H1 (cell line): ENCODE results near the gene DYNC1LI1. TPM values are rescaled to one million over a fixed set of nuclear protein-coding genes. Genes with fewer than 3 reads are reported as not detected.

Experiments
- CTCF ChIA-PET: fragments of 300-600 bp; sonication (Branson Sonifier 250); formaldehyde crosslinking; loops from one replicate; lab custom pipeline; 2021; ENCODE audit not compliant: partially characterized antibody; lab: Charles Lee
- POLR2A ChIA-PET: fragments of 300-600 bp; sonication (Branson Sonifier 250); formaldehyde crosslinking; loops from one replicate; lab custom pipeline; 2021; ENCODE audit warnings: inconsistent platforms; ENCODE audit not compliant: partially characterized antibody; lab: Charles Lee
- DNase-seq, 2 experiments: peaks; one replicate each; pipeline versions ENCODE4 v3.0.0 to v3.0.0-alpha.2; 2010 to 2022; ENCODE audit warnings: low spot score in 2 of 2, low read depth in 1 of 2, mixed read lengths in 1 of 2
- FAIRE-seq: peaks from 2 replicates; lab custom pipeline; 2011; peaks lifted over from hg19 to GRCh38; lab: Jason Lieb, UNC
- H2AFZ ChIP-seq: 2 replicates; pipeline ENCODE4 v1.8.1; 2012; ENCODE audit warnings: low read length, inconsistent platforms
- H2AK5ac ChIP-seq: 2 replicates; pipeline ENCODE4 v1.6.1; 2013; ENCODE audit warnings: low read depth, low read length
- H2BK120ac ChIP-seq: replicated peaks from 2 replicates; pipeline ENCODE3; 2013; ENCODE audit warnings: low read depth, low read length, inconsistent platforms
- H2BK12ac ChIP-seq: 2 replicates; pipeline ENCODE4 v1.6.1; 2013; ENCODE audit warnings: low read depth, low read length
- H2BK15ac ChIP-seq: 2 replicates; pipeline ENCODE4 v1.6.1; 2013; ENCODE audit warnings: low read length
- H2BK20ac ChIP-seq: 2 replicates; pipeline ENCODE4 v1.6.1; 2013; ENCODE audit warnings: low read length
- H2BK5ac ChIP-seq: 2 replicates; pipeline ENCODE4 v1.6.1; 2013; ENCODE audit warnings: low read depth, low read length
- H3K14ac ChIP-seq: 2 replicates; pipeline ENCODE4 v1.6.1; 2013; ENCODE audit warnings: inconsistent platforms; ENCODE audit not compliant: insufficient read length
- H3K18ac ChIP-seq: 2 replicates; pipeline ENCODE4 v1.6.1; 2013; ENCODE audit warnings: low read length; ENCODE audit errors: extremely low read depth
- H3K23ac ChIP-seq: 2 replicates; pipeline ENCODE4 v1.6.1; 2013; ENCODE audit warnings: inconsistent platforms; ENCODE audit not compliant: insufficient read length
- H3K23me2 ChIP-seq: 2 replicates; pipeline ENCODE4 v1.6.1; 2013; ENCODE audit warnings: low read depth, low read length
- H3K27ac ChIP-seq: 2 replicates; pipeline ENCODE4 v1.6.1; 2011; ENCODE audit warnings: low read depth, low read length, inconsistent platforms
- H3K27me3 ChIP-seq, 4 experiments: replicated peaks in 1 of 4; 1 replicate in 1 of 4; 2 replicates in 3 of 4; pipeline versions ENCODE4 v1.6.1 to v1.8.1; 2011 to 2013; ENCODE audit warnings: low read length in 3 of 4, mild to moderate bottlenecking in 3 of 4, inconsistent platforms in 2 of 4, mixed read lengths in 2 of 4, moderate library complexity in 1 of 4; ENCODE audit not compliant: control insufficient read depth in 3 of 4, insufficient read depth in 3 of 4; ENCODE audit errors: extremely low read depth in 1 of 4
- H3K36me3 ChIP-seq, 4 experiments: 2 replicates each; pipeline versions ENCODE4 v1.6.1 to v1.8.1; 2011 to 2013; ENCODE audit warnings: mild to moderate bottlenecking in 4 of 4, low read length in 3 of 4, moderate library complexity in 2 of 4, control low read depth in 1 of 4, inconsistent platforms in 1 of 4; ENCODE audit not compliant: insufficient read depth in 4 of 4, control insufficient read depth in 2 of 4
- H3K4ac ChIP-seq: replicated peaks from 2 replicates; pipeline ENCODE3; 2013; ENCODE audit warnings: low read length, low read depth, mixed read lengths, inconsistent platforms; ENCODE audit not compliant: insufficient read length
- H3K4me1 ChIP-seq, 4 experiments: replicated peaks in 1 of 4; 1 replicate in 1 of 4; 2 replicates in 3 of 4; pipeline versions ENCODE4 v1.6.1 to v1.8.1; 2011 to 2013; ENCODE audit warnings: low read length in 3 of 4, inconsistent platforms in 2 of 4, mixed read lengths in 1 of 4; ENCODE audit not compliant: insufficient read depth in 4 of 4, control insufficient read depth in 3 of 4
- H3K4me2 ChIP-seq, 2 experiments: 2 replicates each; pipeline versions ENCODE4 v1.6.1 to v1.8.1; 2011 to 2013; ENCODE audit warnings: low read depth in 2 of 2, low read length in 2 of 2, control low read depth in 1 of 2, inconsistent platforms in 1 of 2, mild to moderate bottlenecking in 1 of 2; ENCODE audit not compliant: insufficient read depth in 1 of 2
- H3K4me3 ChIP-seq, 4 experiments: fragments of 200-600, 300-600 bp in 1 of 4; sonication (generic), shearing (Covaris generic), sonication (Bioruptor Twin) in 1 of 4; 2 replicates each; pipeline versions ENCODE4 v1.5.1 to v1.8.1; 2011 to 2016; ENCODE audit warnings: low read length in 4 of 4, low read depth in 3 of 4, control low read depth in 2 of 4, inconsistent platforms in 2 of 4, mild to moderate bottlenecking in 2 of 4, mixed read lengths in 1 of 4, moderate library complexity in 1 of 4; ENCODE audit not compliant: insufficient read depth in 2 of 4; ENCODE audit errors: extremely low read depth in 1 of 4
- H3K56ac ChIP-seq: replicated peaks from 2 replicates; pipeline ENCODE3; 2013; ENCODE audit warnings: low read depth, mild to moderate bottlenecking, mixed read lengths, low read length, inconsistent platforms; ENCODE audit not compliant: insufficient read length
- H3K79me1 ChIP-seq: 2 replicates; pipeline ENCODE4 v1.6.1; 2013; ENCODE audit warnings: low read depth, low read length, control low read depth
- H3K79me2 ChIP-seq, 2 experiments: 2 replicates each; pipeline versions ENCODE4 v1.6.1 to v1.8.1; 2012 to 2013; ENCODE audit warnings: low read length in 2 of 2, mild to moderate bottlenecking in 2 of 2, inconsistent platforms in 1 of 2; ENCODE audit not compliant: insufficient read depth in 2 of 2, control insufficient read depth in 1 of 2
- H3K9ac ChIP-seq, 4 experiments: replicated peaks in 1 of 4; 1 replicate in 1 of 4; 2 replicates in 3 of 4; pipeline versions ENCODE4 v1.6.1 to v1.8.1; 2011 to 2013; ENCODE audit warnings: low read depth in 3 of 4, low read length in 3 of 4, control low read depth in 2 of 4, mild to moderate bottlenecking in 2 of 4, moderate library complexity in 2 of 4, inconsistent platforms in 1 of 4; ENCODE audit errors: extremely low read depth in 1 of 4
- H3K9me3 ChIP-seq, 2 experiments: 2 replicates each; pipeline versions ENCODE4 v1.6.1 to v1.8.1; 2012 to 2013; ENCODE audit warnings: mild to moderate bottlenecking in 2 of 2, moderate library complexity in 2 of 2, control low read depth in 1 of 2, inconsistent platforms in 1 of 2, low read depth in 1 of 2, low read length in 1 of 2, mixed read lengths in 1 of 2; ENCODE audit not compliant: insufficient read depth in 2 of 2
- H4K20me1 ChIP-seq, 2 experiments: replicated peaks in 1 of 2; 2 replicates each; pipeline versions ENCODE3 to v1.8.1; 2011 to 2013; ENCODE audit warnings: inconsistent platforms in 2 of 2, low read length in 2 of 2, mild to moderate bottlenecking in 1 of 2; ENCODE audit not compliant: insufficient read depth in 2 of 2, control insufficient read depth in 1 of 2
- H4K5ac ChIP-seq: 2 replicates; pipeline ENCODE4 v1.6.1; 2013; ENCODE audit warnings: low read length, low read depth, mixed read lengths, inconsistent platforms; ENCODE audit not compliant: insufficient read length
- H4K8ac ChIP-seq: 2 replicates; pipeline ENCODE4 v1.8.0; 2013; ENCODE audit warnings: mild to moderate bottlenecking, moderate library complexity, low read length, inconsistent platforms; ENCODE audit not compliant: insufficient read depth; ENCODE audit errors: extremely low read depth
- H4K91ac ChIP-seq: replicated peaks from 2 replicates; pipeline ENCODE3; 2013; ENCODE audit warnings: low read length, mixed read lengths, inconsistent platforms; ENCODE audit not compliant: insufficient read length
- BCL11A ChIP-seq, 2 experiments: IDR thresholded peaks; one replicate each; pipeline ENCODE4 v1.6.1; 2011; ENCODE audit warnings: low read depth in 2 of 2, low read length in 2 of 2, mild to moderate bottlenecking in 2 of 2
- CBX8 ChIP-seq: fragments of 300-800, 300-1000 bp; sonication (generic); IDR thresholded peaks from 2 replicates; pipeline ENCODE4 v1.7.1; 2016; ENCODE audit warnings: low read depth, low read length, borderline replicate concordance
- CEBPB ChIP-seq: IDR thresholded peaks from 2 replicates; pipeline ENCODE4 v1.6.1; 2012; ENCODE audit warnings: low read depth, low read length
- CTBP2 ChIP-seq: IDR thresholded peaks from 2 replicates; pipeline ENCODE4 v1.7.0; 2011; ENCODE audit warnings: borderline replicate concordance, mild to moderate bottlenecking, moderate library complexity, mixed read lengths, low read length; ENCODE audit not compliant: insufficient read depth, insufficient read length
- HDAC6 ChIP-seq: IDR thresholded peaks from one replicate; pipeline ENCODE4 v1.7.1; 2012; ENCODE audit warnings: low read depth, mild to moderate bottlenecking, inconsistent platforms, low read length, moderate library complexity
- JUND ChIP-seq: IDR thresholded peaks from 2 replicates; pipeline ENCODE4 v1.6.1; 2011; ENCODE audit warnings: mild to moderate bottlenecking, improper control_type of control experiment, low read length
- KDM1A ChIP-seq: fragments of 200-600, 300-600 bp; sonication (generic); IDR thresholded peaks from 2 replicates; pipeline ENCODE4 v1.7.1; 2016; ENCODE audit warnings: mild to moderate bottlenecking, low read length, borderline replicate concordance
- NANOG ChIP-seq: IDR thresholded peaks from 2 replicates; pipeline ENCODE4 v1.6.1; 2011; ENCODE audit warnings: low read length, low read depth, mild to moderate bottlenecking, inconsistent platforms; ENCODE audit not compliant: insufficient read depth, poor library complexity, severe bottlenecking
- RAD21 ChIP-seq, 2 experiments: IDR thresholded peaks in 1 of 2; conservative IDR thresholded peaks in 1 of 2; 2 replicates each; pipeline ENCODE4 v1.6.1; 2011; ENCODE audit warnings: low read depth in 2 of 2, low read length in 2 of 2, improper control_type of control experiment in 1 of 2, inconsistent platforms in 1 of 2, mild to moderate bottlenecking in 1 of 2, moderate library complexity in 1 of 2
- RNF2 ChIP-seq: fragments of 200-900, 300-1000 bp; sonication (generic); IDR thresholded peaks from 2 replicates; pipeline ENCODE4 v1.7.1; 2016; ENCODE audit warnings: borderline replicate concordance, low read depth, mild to moderate bottlenecking, antibody characterized with exemption, low read length; ENCODE audit not compliant: poor library complexity, severe bottlenecking; ENCODE audit errors: missing control alignments
- SP2 ChIP-seq: IDR thresholded peaks from 2 replicates; pipeline ENCODE4 v1.6.1; 2012; ENCODE audit warnings: mild to moderate bottlenecking, low read length, inconsistent platforms
- TAF1 ChIP-seq: IDR thresholded peaks from 2 replicates; pipeline ENCODE4 v1.6.1; 2011; ENCODE audit warnings: mild to moderate bottlenecking, low read depth, low read length
- TBP ChIP-seq: IDR thresholded peaks from 2 replicates; pipeline ENCODE4 v1.6.1; 2011; ENCODE audit warnings: low read depth, low read length, improper control_type of control experiment
- WGBS, 2 experiments: shearing (Covaris generic) in 1 of 2; methylation state at CpG; one replicate each; pipeline versions ENCODE4 v1.1.6 to v1.1.7; 2013 to 2015; ENCODE audit warnings: low lambda C conversion rate in 2 of 2, mixed read lengths in 2 of 2, inconsistent platforms in 1 of 2, low coverage in 1 of 2, missing lambda C conversion rate in 1 of 2; ENCODE audit not compliant: insufficient replicate concordance in 2 of 2, insufficient coverage in 1 of 2, insufficient read length in 1 of 2; ENCODE audit errors: extremely low coverage in 1 of 2, missing lambda C conversion rate in 1 of 2; 5-methylcytosine and 5-hydroxymethylcytosine counted together
- polyA plus RNA-seq, 7 experiments: library from polyadenylated mRNA; depleted of rRNA in 3 of 7; stranded (reverse) in 5 of 7; unstranded in 2 of 7; fragments of >200 nt in 5 of 7; fragments of 200-250 nt in 2 of 7; gene quantifications; 1 replicate in 5 of 7; 2 replicates in 1 of 7; 4 replicates in 1 of 7; pipeline versions ENCODE4 v1.2.1 to v1.2.3, GENCODE V29; 2011 to 2013; ENCODE audit warnings: missing spikeins in 2 of 7, mixed read lengths in 2 of 7
- total RNA-seq: library from RNA; stranded (reverse); fragmentation: NEBNext Ultra II Directional; extraction: Animal tissue kit (Norgen Biotek cat#: 25700); gene quantifications from 2 replicates; pipeline ENCODE4 v1.2.1, GENCODE V29; 2021

Gene DYNC1LI1
- total and polyA plus RNA-seq, 2 of the 8 experiments (the other 6 are each of a cell fraction or from before 2014, with no cell fraction given), result 13.6 to 45.1 TPM

DNA sequence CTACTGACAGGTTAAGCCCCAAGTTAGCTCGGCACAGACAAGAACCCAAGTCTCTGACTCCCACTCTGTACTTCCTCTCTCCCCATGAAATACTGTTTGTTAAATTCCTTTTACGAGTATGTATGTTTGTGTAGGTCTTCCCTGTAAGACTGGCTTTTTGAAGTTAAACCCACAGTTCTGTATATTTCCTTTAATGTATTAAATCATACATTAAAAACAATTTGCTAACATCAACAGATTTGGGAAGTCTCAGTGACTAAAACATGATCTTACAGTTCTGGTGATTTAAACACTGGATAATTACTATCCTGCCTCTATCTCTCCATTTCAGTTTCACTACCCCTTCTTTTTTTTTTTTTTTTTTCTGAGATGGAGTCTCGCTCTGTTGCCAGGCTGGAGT is 72.4 kb downstream of the DYNC1LI1 start:
- Histone ChIP-seq H3K9me3 (no peaks in the 10 kb centered on the region), H2AFZ (no peak overlapping the region), H3K18ac (no peak overlapping the region), H3K23ac (no peak overlapping the region), H4K8ac (no peak overlapping the region), H3K79me2 (peaks cover 0 to 67% of the 10 kb centered on the region in 2 experiments; a peak in 2 of 4 replicates), H2BK20ac (no peak overlapping the region), H3K36me3 (peaks cover 0 to 4% (median 0%) of the 10 kb centered on the region in 4 experiments; a peak in 1 of 8 replicates), H4K20me1 (peaks cover 0 to 2% of the 10 kb centered on the region in 2 experiments), H2BK15ac (no peak overlapping the region), H3K23me2 (no peaks in the 10 kb centered on the region), H3K4ac (no peak overlapping the region), H3K27ac (no peak overlapping the region), H2AK5ac (no peak overlapping the region), H2BK5ac (no peak overlapping the region), H3K27me3 (no peaks in the 10 kb centered on the region), H3K14ac (no peak overlapping the region), H2BK12ac (no peak overlapping the region), H3K79me1 (no peaks in the 10 kb centered on the region; the same call in 1 of the 2 replicates), H3K9ac (no peak overlapping the region), H3K4me2 (no peak overlapping the region), H3K56ac (no peak overlapping the region), H3K4me1 (peaks cover 0 to 2% (median under 1%) of the 10 kb centered on the region in 4 experiments; a peak in 3 of 7 replicates), H3K4me3 (no peak overlapping the region), H4K91ac (no peak overlapping the region), H2BK120ac (no peak overlapping the region), H4K5ac (no peak overlapping the region)
- DNase-seq, result no peak
- no peak for FAIRE-seq
- ChIA-PET CTCF (interaction anchor here (1.0 to 1.3 kb wide), 2 partner anchors 29 to 31 kb away, joined by 4 read pairs; no protein-coding TSS in a partner anchor), POLR2A (no interaction called here)
- 86% methylated on average over 2 of the region's 3 CpGs; no CpG with 5 or more reads in 1 of the 2 experiments for WGBS, 2 experiments
- TF ChIP-seq HDAC6, result no peak
- TF ChIP-seq SP2, result no peak
- no peak for TF ChIP-seq RAD21 (IDR thresholded peaks at IDR 0.05 in 1 of 2, conservative IDR thresholded peaks at IDR 0.05 in 1 of 2; ENCODE audit: low read depth in 2 of 2, low read length in 2 of 2)
- no peak for TF ChIP-seq RNF2
- no peak for TF ChIP-seq NANOG
- TF ChIP-seq CBX8, result no peak
- TF ChIP-seq JUND, result no peak
- TF ChIP-seq CTBP2, result no peak
- TF ChIP-seq BCL11A (IDR thresholded peaks at IDR 0.05; ENCODE audit: low read depth in 2 of 2, low read length in 2 of 2), result no peak
- TF ChIP-seq TAF1, result no peak
- TF ChIP-seq KDM1A, result no peak
- no peak for TF ChIP-seq CEBPB
- no peak for TF ChIP-seq TBP
